ENCODE results near the gene ROCK2. TPM values are rescaled to one million over a fixed set of nuclear protein-coding genes. Genes with fewer than 3 reads are reported as not detected.

ROCK2 gene
- total RNA-seq, 4 donors from 2014 or later = 18.0 to 34.8 (median 23.2) TPM

- H3K4me3 ChIP-seq (ENCODE audit: low read depth, poor library complexity, severe bottlenecking) = no peak overlapping the region
- TF ChIP-seq POLR2A (IDR thresholded peaks at IDR 0.05) (no peak), CTCF (IDR thresholded peaks at IDR 0.05) (no peak)
- WGBS, 2 donors = 76 to 79% methylated on average over 4 of the region's 4 CpGs
- DNase-seq (ENCODE audit: low spot score in 2 of 2) = no peak
- intact Hi-C loops (cut with DNase I; ENCODE audit: low total_unique reads) = no loop called here
Observed at GRCh38 chr2:11356764-11357163, 12.3 kb upstream of the ROCK2 start.

GRCh38 chr2:11355194-11356053, 11.0 kb upstream of the ROCK2 start:
- DNase-seq (ENCODE audit: low spot score in 2 of 2) = no peak
- intact Hi-C loops (cut with DNase I; ENCODE audit: low total_unique reads) = no loop called here
- 85 to 90% methylated on average over 11 of the region's 11 CpGs for WGBS, 2 donors
- H3K4me3 ChIP-seq (ENCODE audit: low read depth, poor library complexity, severe bottlenecking) = no peak overlapping the region
- TF ChIP-seq POLR2A (IDR thresholded peaks at IDR 0.05) (no peak), CTCF (IDR thresholded peaks at IDR 0.05) (no peak)

GRCh38 chr2:11354363-11355154, 10.1 kb upstream of the ROCK2 start:
- peak in 1 of 3 donors; percentile 47 for TF ChIP-seq CTCF (IDR thresholded peaks at IDR 0.05)
- TF ChIP-seq POLR2A (IDR thresholded peaks at IDR 0.05) = no peak
- 88 to 93% methylated on average over 14 of the region's 14 CpGs for WGBS, 2 donors
- intact Hi-C loops (cut with DNase I; ENCODE audit: low total_unique reads) = no loop called here
- no peak overlapping the region for H3K4me3 ChIP-seq (ENCODE audit: low read depth, poor library complexity, severe bottlenecking)
- DNase-seq (ENCODE audit: low spot score in 2 of 2) = no peak

- WGBS, 2 donors = 85 to 87% methylated on average over 10 of the region's 10 CpGs
- no peak for TF ChIP-seq CTCF (IDR thresholded peaks at IDR 0.05)
- TF ChIP-seq POLR2A (IDR thresholded peaks at IDR 0.05) = no peak
- intact Hi-C loops (cut with DNase I; ENCODE audit: low total_unique reads) = no loop called here
- no peak overlapping the region for H3K4me3 ChIP-seq (ENCODE audit: low read depth, poor library complexity, severe bottlenecking)
- DNase-seq (ENCODE audit: low spot score in 2 of 2) = no peak
Observed at GRCh38 chr2:11352781-11353537, 8.5 kb upstream of the ROCK2 start.

- no peak for TF ChIP-seq POLR2A (IDR thresholded peaks at IDR 0.05)
- TF ChIP-seq CTCF (IDR thresholded peaks at IDR 0.05) = no peak
- intact Hi-C loops (cut with DNase I; ENCODE audit: low total_unique reads) = no loop called here
Observed at GRCh38 chr2:11348209-11348749, 3.8 kb upstream of the ROCK2 start.

More at GRCh38 chr2:11348209-11348749, 3.8 kb upstream of the ROCK2 start:
- no peak overlapping the region for H3K4me3 ChIP-seq (ENCODE audit: low read depth, poor library complexity, severe bottlenecking)
- 56 to 70% methylated on average over 5 of the region's 5 CpGs for WGBS, 2 donors
- DNase-seq (ENCODE audit: low spot score in 2 of 2) = no peak
